ENCODE measurements around the gene OR51B2. TPM values are rescaled to one million over a fixed set of nuclear protein-coding genes. Genes with fewer than 3 reads are reported as not detected.

OR51B2 gene
- total RNA-seq, 2 experiments from 2014 or later = not detected

DNA sequence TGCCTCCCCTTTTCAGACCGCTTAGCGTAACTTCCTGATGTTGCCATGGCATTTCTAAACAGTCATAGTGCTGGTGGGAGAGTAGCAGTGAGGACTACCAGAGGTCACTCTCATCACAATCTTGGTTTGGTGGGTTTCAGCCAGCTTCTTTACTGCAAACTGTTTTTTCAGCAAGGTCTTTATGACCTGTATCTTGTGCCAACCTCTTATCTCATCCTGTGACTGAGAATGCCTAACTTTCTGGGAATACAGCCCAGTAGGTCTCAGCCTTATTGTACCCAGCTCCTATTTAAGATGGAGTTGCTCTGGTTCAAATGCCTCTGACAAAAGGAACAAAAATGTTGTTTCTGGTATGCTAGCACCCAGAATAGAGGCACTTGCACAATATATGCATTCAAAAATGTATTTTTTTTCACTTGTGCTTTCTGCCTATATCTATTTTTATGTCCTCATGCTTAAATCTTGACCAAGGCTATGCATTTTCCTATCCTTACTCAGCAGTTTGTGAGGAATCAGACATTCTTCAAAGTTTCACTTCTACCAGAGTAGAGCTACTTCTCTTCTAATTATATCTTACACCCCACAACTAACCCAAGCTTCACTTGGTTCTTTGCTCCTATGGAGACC, 43.5 kb upstream of the OR51B2 start:
- Histone ChIP-seq H4K20me1 (ENCODE audit: insufficient read depth, low read length) (no peaks in the 10 kb centered on the region), H2AFZ (ENCODE audit: low read length) (no peak overlapping the region), H3K27ac (ENCODE audit: low read depth, low read length, poor library complexity, severe bottlenecking) (no peak overlapping the region), H3K36me3 (ENCODE audit: insufficient read depth, low read length) (no peaks in the 10 kb centered on the region), H3K4me2 (ENCODE audit: low read length) (no peak overlapping the region), H3K79me2 (ENCODE audit: insufficient read depth, low read depth, low read length) (no peaks in the 10 kb centered on the region), H3K9me3 (ENCODE audit: low read length) (no peaks in the 10 kb centered on the region), H3K4me1 (ENCODE audit: insufficient read depth, low read length, poor library complexity, severe bottlenecking) (no peaks in the 10 kb centered on the region), H3K4me3 (ENCODE audit: low read depth, low read length, poor library complexity, severe bottlenecking) (no peak overlapping the region), H3K9me2 (ENCODE audit: insufficient read depth, low read length) (no peaks in the 10 kb centered on the region)
- intact Hi-C loops (cut with micrococcal nuclease; ENCODE audit: unreplicated experiment) = no loop called here
- ChIA-PET CTCF (ENCODE audit: unreplicated experiment) (no interaction called here), POLR2A (interaction anchor here (0.6 kb wide), 1 partner anchor 15 kb away, joined by 3 read pairs; no protein-coding TSS in a partner anchor)
- no peak for TF ChIP-seq CTCF (conservative IDR thresholded peaks at IDR 0.05; ENCODE audit: low read length)
- TF ChIP-seq EZH2phosphoT487 (IDR thresholded peaks at IDR 0.05; ENCODE audit: borderline replicate concordance, low read depth, low read length) = no peak
- no peak for DNase-seq (ENCODE audit: low spot score)
- no TSS peak for BruUV-seq (replicated peaks)

DNA sequence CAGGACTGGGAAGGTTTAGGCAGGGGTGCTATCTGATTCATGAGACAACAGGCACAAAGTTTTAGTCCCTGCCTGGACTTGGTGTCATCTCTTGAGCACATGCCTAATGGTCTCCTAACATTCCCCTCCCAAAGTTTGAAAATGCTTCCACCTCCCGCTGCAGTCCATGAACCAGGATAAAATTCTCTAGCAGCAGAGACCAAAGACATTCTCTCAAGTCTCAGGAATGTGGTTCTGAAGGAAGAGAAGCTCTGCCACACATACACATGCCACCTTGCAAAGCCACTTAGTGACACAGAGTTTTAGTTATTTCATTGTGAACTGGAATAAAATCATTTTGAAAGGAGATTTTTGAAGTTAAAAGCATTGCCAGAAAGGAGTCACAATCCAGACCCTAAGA, 42.8 kb upstream of the OR51B2 start:
- no peaks in the 10 kb centered on the region for H3K79me2 ChIP-seq (ENCODE audit: insufficient read depth, low read depth, low read length)
- ChIA-PET POLR2A (no interaction called here), CTCF (ENCODE audit: unreplicated experiment) (no interaction called here)

More for the DNA sequence above, 42.8 kb upstream of the OR51B2 start:
- no peaks in the 10 kb centered on the region for H4K20me1 ChIP-seq (ENCODE audit: insufficient read depth, low read length)
- no peak overlapping the region for H3K27ac ChIP-seq (ENCODE audit: low read depth, low read length, poor library complexity, severe bottlenecking)
- no peaks in the 10 kb centered on the region for H3K36me3 ChIP-seq (ENCODE audit: insufficient read depth, low read length)
- DNase-seq (ENCODE audit: low spot score) = no peak
- H3K4me2 ChIP-seq (ENCODE audit: low read length) = no peak overlapping the region
- H3K9me2 ChIP-seq (ENCODE audit: insufficient read depth, low read length) = no peaks in the 10 kb centered on the region
- no peak overlapping the region for H3K4me3 ChIP-seq (ENCODE audit: low read depth, low read length, poor library complexity, severe bottlenecking)
- no TSS peak for BruUV-seq (replicated peaks)
- H3K9me3 ChIP-seq (ENCODE audit: low read length) = no peaks in the 10 kb centered on the region
- no peak overlapping the region for H2AFZ ChIP-seq (ENCODE audit: low read length)
- H3K4me1 ChIP-seq (ENCODE audit: insufficient read depth, low read length, poor library complexity, severe bottlenecking) = no peaks in the 10 kb centered on the region
- no peak for TF ChIP-seq CTCF (conservative IDR thresholded peaks at IDR 0.05; ENCODE audit: low read length)
- no peak for TF ChIP-seq EZH2phosphoT487 (IDR thresholded peaks at IDR 0.05; ENCODE audit: borderline replicate concordance, low read depth, low read length)
- intact Hi-C loops (cut with micrococcal nuclease; ENCODE audit: unreplicated experiment) = no loop called here

All from OCI-LY7 (cell line).